ENCODE data around the gene POLR1E.
A peak's percentile ranks its signal among the peaks of the same experiment; 100 is the strongest.

Gene POLR1E, protein sequence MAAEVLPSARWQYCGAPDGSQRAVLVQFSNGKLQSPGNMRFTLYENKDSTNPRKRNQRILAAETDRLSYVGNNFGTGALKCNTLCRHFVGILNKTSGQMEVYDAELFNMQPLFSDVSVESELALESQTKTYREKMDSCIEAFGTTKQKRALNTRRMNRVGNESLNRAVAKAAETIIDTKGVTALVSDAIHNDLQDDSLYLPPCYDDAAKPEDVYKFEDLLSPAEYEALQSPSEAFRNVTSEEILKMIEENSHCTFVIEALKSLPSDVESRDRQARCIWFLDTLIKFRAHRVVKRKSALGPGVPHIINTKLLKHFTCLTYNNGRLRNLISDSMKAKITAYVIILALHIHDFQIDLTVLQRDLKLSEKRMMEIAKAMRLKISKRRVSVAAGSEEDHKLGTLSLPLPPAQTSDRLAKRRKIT

DNA sequence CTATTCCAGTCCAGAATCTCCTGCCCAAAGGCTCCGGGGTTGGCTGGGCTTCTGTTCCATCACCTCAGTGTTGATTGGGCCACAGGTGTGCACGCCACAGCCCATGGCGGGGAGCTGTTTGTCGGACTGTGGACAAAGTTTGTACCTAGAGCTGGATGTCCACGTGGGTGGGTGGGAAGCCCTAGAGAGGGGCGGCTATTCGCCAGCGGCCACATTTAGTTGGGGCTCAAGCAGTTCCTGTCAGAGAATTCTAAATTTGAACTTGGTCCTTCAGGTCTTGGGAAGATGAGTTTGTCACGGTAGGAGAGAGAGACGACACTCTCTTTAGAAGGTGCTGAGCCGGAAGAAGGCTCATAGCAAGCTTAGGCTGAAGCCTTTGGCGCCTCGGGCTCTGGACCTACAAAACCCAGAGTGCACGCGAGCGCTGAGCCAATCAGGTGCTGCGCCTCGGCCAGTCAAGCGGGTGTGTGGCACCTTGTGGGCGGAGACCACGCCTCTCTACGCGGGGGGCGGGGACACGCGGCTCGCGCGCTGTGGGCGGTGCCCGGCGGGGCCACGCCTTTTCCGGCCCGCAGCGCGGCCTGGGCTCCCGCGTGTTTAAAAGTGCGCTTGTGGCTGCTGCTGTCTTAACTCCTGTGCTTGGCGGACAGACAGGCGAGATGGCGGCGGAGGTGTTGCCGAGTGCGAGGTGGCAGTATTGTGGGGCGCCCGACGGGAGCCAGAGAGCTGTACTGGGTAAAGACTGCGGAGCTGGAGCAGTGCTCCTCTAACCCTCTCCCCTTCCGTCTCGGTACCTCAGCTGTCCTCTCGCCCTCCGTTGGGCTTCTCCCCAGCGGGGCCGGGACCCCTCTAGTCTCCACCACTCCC lies at the start of gene POLR1E:
Gene POLR1E, plus strand, starts transcription at position 560 of the 867 bp plus-strand sequence. Its CDS starts 100 bp downstream, at position 660.
- Histone ChIP-seq H3K4me3 (ENCODE audit: insufficient read length, low read depth) (peak within 1 kb of the TSS; percentile 96), H3K4me1 (ENCODE audit: insufficient read depth, insufficient read length) (peaks cover 10% of the 10 kb centered on the region), H3K27me3 (ENCODE audit: insufficient read depth, insufficient read length) (no peaks in the 10 kb centered on the region), H3K36me3 (ENCODE audit: insufficient read depth, insufficient read length, low read length) (peaks cover 35% of the 10 kb centered on the region), H3K9me3 (ENCODE audit: insufficient read depth, low read length) (no peaks in the 10 kb centered on the region), H3K9ac (ENCODE audit: insufficient read length, low read depth) (peak within 1 kb of the TSS; percentile 90)
- TF ChIP-seq YY1 (IDR thresholded peaks at IDR 0.05; ENCODE audit: insufficient read depth, insufficient read length) = no peak
- TF ChIP-seq ZNF274 (IDR thresholded peaks at IDR 0.05; ENCODE audit: low read depth, low read length) = no peak
- TF ChIP-seq SUZ12 (IDR thresholded peaks at IDR 0.05; ENCODE audit: extremely low read depth, insufficient read depth, insufficient read length) = no peak
- DNase-seq (ENCODE audit: low read depth, low spot score) = peak; percentile 95

DNA sequence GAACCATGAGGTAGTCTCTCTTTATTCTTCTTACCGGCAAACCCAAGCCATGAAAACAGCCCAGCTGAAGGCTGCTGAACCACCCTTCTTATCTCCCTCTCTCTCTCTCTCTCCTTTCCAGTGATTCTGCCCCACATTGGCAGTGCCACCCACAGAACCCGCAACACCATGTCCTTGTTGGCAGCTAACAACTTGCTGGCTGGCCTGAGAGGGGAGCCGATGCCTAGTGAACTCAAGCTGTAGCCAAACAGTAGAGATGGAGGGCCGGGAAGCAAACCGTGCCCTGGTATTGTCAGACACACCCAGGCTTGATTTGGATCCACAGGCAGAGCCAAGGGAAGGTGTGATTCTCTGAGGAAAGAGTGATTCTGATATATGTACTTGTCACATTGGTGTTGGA lies 49.2 kb upstream of the POLR1E start:
- no peak for DNase-seq (ENCODE audit: low read depth, low spot score)
- no peaks in the 10 kb centered on the region for H3K9me3 ChIP-seq (ENCODE audit: insufficient read depth, low read length)
- H3K4me3 ChIP-seq (ENCODE audit: insufficient read length, low read depth) = no peak overlapping the region
- no peaks in the 10 kb centered on the region for H3K27me3 ChIP-seq (ENCODE audit: insufficient read depth, insufficient read length)
- H3K4me1 ChIP-seq (ENCODE audit: insufficient read depth, insufficient read length) = peaks cover 14% of the 10 kb centered on the region
- peaks cover 88% of the 10 kb centered on the region for H3K36me3 ChIP-seq (ENCODE audit: insufficient read depth, insufficient read length, low read length)
- no peak for TF ChIP-seq YY1 (IDR thresholded peaks at IDR 0.05; ENCODE audit: insufficient read depth, insufficient read length)
- TF ChIP-seq ZNF274 (IDR thresholded peaks at IDR 0.05; ENCODE audit: low read depth, low read length) = no peak
- TF ChIP-seq SUZ12 (IDR thresholded peaks at IDR 0.05; ENCODE audit: extremely low read depth, insufficient read depth, insufficient read length) = no peak
- no peak overlapping the region for H3K9ac ChIP-seq (ENCODE audit: insufficient read length, low read depth)

DNA sequence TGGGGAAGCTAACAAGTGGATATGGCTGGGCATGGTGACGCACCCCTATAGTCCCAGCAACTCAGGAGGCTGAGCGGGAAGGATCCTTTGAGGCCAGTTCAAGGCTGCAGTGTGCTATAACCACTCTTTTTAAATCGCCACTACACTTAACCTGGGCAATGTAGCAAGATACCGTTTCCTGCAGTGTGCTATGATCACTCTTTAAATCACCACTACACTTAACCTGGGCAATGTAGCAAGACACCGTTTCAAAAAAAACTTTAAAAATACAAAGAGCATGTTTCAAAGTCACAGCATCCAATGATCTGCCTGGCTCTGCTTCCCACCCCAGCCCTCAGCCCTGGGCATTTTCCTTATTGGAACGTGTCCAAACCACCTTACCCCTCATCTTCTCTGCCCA lies 48.7 kb upstream of the POLR1E start:
- H3K27me3 ChIP-seq (ENCODE audit: insufficient read depth, insufficient read length) = no peaks in the 10 kb centered on the region
- no peak for DNase-seq (ENCODE audit: low read depth, low spot score)
- H3K4me1 ChIP-seq (ENCODE audit: insufficient read depth, insufficient read length) = peaks cover 14% of the 10 kb centered on the region
- H3K36me3 ChIP-seq (ENCODE audit: insufficient read depth, insufficient read length, low read length) = peaks cover 88% of the 10 kb centered on the region
- H3K9me3 ChIP-seq (ENCODE audit: insufficient read depth, low read length) = no peaks in the 10 kb centered on the region
- H3K4me3 ChIP-seq (ENCODE audit: insufficient read length, low read depth) = no peak overlapping the region
- no peak overlapping the region for H3K9ac ChIP-seq (ENCODE audit: insufficient read length, low read depth)
- no peak for TF ChIP-seq SUZ12 (IDR thresholded peaks at IDR 0.05; ENCODE audit: extremely low read depth, insufficient read depth, insufficient read length)
- TF ChIP-seq YY1 (IDR thresholded peaks at IDR 0.05; ENCODE audit: insufficient read depth, insufficient read length) = no peak
- TF ChIP-seq ZNF274 (IDR thresholded peaks at IDR 0.05; ENCODE audit: low read depth, low read length) = no peak

DNA sequence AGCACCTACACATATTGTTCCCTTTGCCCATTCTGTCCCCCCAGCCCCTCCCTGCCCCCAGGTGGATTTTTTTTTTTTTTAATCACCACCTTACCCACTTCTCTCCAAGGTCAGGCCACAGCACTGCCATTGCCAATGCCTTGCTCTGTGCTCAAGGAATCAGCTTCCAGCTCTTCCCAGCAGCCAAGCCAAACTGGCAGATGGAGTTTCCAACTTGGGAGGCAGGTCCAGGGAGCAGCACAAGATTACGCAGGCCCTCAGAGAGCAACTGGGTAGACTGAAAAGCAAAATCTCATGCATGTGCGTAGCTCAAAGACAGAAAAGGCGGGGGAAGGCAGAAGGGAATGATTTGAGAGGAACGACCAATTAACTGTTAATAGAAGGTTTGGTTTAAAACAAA lies 48.1 kb upstream of the POLR1E start:
- Histone ChIP-seq H3K27me3 (ENCODE audit: insufficient read depth, insufficient read length) (no peaks in the 10 kb centered on the region), H3K4me1 (ENCODE audit: insufficient read depth, insufficient read length) (peaks cover 9% of the 10 kb centered on the region), H3K9ac (ENCODE audit: insufficient read length, low read depth) (no peak overlapping the region), H3K4me3 (ENCODE audit: insufficient read length, low read depth) (no peak overlapping the region), H3K9me3 (ENCODE audit: insufficient read depth, low read length) (no peaks in the 10 kb centered on the region), H3K36me3 (ENCODE audit: insufficient read depth, insufficient read length, low read length) (peaks cover 89% of the 10 kb centered on the region)
- no peak for TF ChIP-seq YY1 (IDR thresholded peaks at IDR 0.05; ENCODE audit: insufficient read depth, insufficient read length)
- TF ChIP-seq ZNF274 (IDR thresholded peaks at IDR 0.05; ENCODE audit: low read depth, low read length) = no peak
- no peak for TF ChIP-seq SUZ12 (IDR thresholded peaks at IDR 0.05; ENCODE audit: extremely low read depth, insufficient read depth, insufficient read length)
- no peak for DNase-seq (ENCODE audit: low read depth, low spot score)

DNA sequence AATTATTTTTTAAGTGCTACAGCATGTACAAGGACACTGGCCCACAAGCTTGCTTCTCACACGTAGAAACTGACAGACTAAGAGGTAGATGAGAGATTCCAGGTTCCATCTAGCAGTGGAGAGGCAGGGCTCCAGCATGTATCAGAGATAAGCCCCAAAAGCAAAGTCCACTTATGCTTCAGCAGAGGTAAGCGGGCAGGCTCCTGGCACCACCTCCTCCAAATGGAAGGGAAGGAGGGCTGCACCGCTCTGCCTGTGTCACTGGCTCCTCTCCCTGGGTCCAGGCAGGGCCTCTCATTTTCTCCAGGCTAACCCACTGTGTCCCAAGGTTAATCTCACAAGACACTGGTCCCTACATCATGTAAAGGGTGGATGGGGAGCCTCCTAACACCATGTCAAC lies 47.4 kb upstream of the POLR1E start:
- Histone ChIP-seq H3K9ac (ENCODE audit: insufficient read length, low read depth) (no peak overlapping the region), H3K36me3 (ENCODE audit: insufficient read depth, insufficient read length, low read length) (peaks cover 87% of the 10 kb centered on the region), H3K4me3 (ENCODE audit: insufficient read length, low read depth) (no peak overlapping the region), H3K4me1 (ENCODE audit: insufficient read depth, insufficient read length) (peaks cover 5% of the 10 kb centered on the region), H3K27me3 (ENCODE audit: insufficient read depth, insufficient read length) (no peaks in the 10 kb centered on the region), H3K9me3 (ENCODE audit: insufficient read depth, low read length) (no peaks in the 10 kb centered on the region)
- TF ChIP-seq YY1 (IDR thresholded peaks at IDR 0.05; ENCODE audit: insufficient read depth, insufficient read length) (no peak), SUZ12 (IDR thresholded peaks at IDR 0.05; ENCODE audit: extremely low read depth, insufficient read depth, insufficient read length) (no peak), ZNF274 (IDR thresholded peaks at IDR 0.05; ENCODE audit: low read depth, low read length) (no peak)
- DNase-seq (ENCODE audit: low read depth, low spot score) = no peak

DNA sequence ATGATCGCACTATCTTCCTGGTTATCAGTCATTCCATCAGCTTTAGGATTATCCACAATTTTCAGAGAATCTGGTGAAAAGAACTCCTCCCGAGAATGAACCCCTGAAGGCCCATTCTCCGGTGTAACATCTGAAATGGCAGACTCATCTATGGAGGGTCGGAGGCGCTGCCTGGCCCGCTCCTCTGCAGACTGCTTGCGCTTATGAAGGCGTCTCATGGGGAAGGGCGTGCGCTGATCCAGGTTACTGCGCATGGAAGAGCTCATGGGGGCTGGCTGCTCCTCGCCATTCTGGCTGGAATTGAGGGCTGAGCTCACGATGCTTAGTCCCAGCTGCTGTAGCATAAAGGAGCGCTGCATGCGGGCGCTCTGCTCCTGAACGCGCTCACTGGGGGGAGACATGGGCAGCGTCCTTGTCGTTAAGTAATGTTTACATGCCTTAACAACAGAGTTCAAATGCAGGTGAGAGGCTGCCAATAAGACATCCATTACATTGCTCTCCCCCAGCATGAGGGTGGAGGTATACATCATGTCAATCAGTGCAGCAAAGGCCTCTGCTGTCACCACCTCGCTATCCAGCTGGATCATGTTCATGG lies 43.9 kb upstream of the POLR1E start:
- Histone ChIP-seq H3K4me1 (ENCODE audit: insufficient read depth, insufficient read length) (no peaks in the 10 kb centered on the region), H3K9me3 (ENCODE audit: insufficient read depth, low read length) (no peaks in the 10 kb centered on the region), H3K9ac (ENCODE audit: insufficient read length, low read depth) (no peak overlapping the region), H3K27me3 (ENCODE audit: insufficient read depth, insufficient read length) (no peaks in the 10 kb centered on the region), H3K4me3 (ENCODE audit: insufficient read length, low read depth) (no peak overlapping the region), H3K36me3 (ENCODE audit: insufficient read depth, insufficient read length, low read length) (peaks cover 62% of the 10 kb centered on the region)
- no peak for TF ChIP-seq ZNF274 (IDR thresholded peaks at IDR 0.05; ENCODE audit: low read depth, low read length)
- no peak for TF ChIP-seq SUZ12 (IDR thresholded peaks at IDR 0.05; ENCODE audit: extremely low read depth, insufficient read depth, insufficient read length)
- DNase-seq (ENCODE audit: low read depth, low spot score) = no peak
